ENCODE measurements around the gene CDIP1. TPM values are rescaled to one million over a fixed set of nuclear protein-coding genes. Genes with fewer than 3 reads are reported as not detected.

CDIP1 gene
- total and polyA plus RNA-seq, 2 experiments from 2014 or later: 39.2 to 57.6 TPM

- peaks cover 18% of the 10 kb centered on the region for H3K9me3 Mint-ChIP-seq
- H3F3A ChIP-seq (replicated peaks; ENCODE audit: low read depth): peaks cover 20% of the 10 kb centered on the region
- peak within 1 kb of the TSS; percentile 65; the same call in 1 of the 2 replicates for H3K27ac Mint-ChIP-seq
- peak within 1 kb of the TSS; percentile 93 for H3K4me3 ChIP-seq
- peak; percentile 98 for DNase-seq (ENCODE audit: low spot score)
- H3K27me3 ChIP-seq (ENCODE audit: insufficient read depth): peaks cover 13% of the 10 kb centered on the region
- peak within 1 kb of the TSS; percentile 81 for H3K4me3 Mint-ChIP-seq
- H3K9me2 ChIP-seq (ENCODE audit: insufficient read depth): no peaks in the 10 kb centered on the region
- H3K27me3 Mint-ChIP-seq (ENCODE audit: insufficient read depth, low read depth, poor library complexity): peaks cover 20% of the 10 kb centered on the region
- peak within 1 kb of the TSS; percentile 81 for H3K27ac ChIP-seq (ENCODE audit: low read depth)
- TF ChIP-seq POLR2AphosphoS5 (IDR thresholded peaks at IDR 0.05; ENCODE audit: low read depth) (peak; percentile 79), CTCF (conservative IDR thresholded peaks at IDR 0.05; ENCODE audit: low read depth in 2 of 2) (peak in 1 of 2 experiments; percentile 18; a peak in 1 of 4 replicates), EZH2phosphoT487 (IDR thresholded peaks at IDR 0.05; ENCODE audit: unreplicated experiment) (no peak), ETS1 (IDR thresholded peaks at IDR 0.05) (peak; percentile 14; the same call in 1 of the 2 replicates), STAT1 (IDR thresholded peaks at IDR 0.05; ENCODE audit: unreplicated experiment) (no peak), JUNB (IDR thresholded peaks at IDR 0.05; ENCODE audit: unreplicated experiment) (no peak), EZH2 (IDR thresholded peaks at IDR 0.05; ENCODE audit: low read depth, unreplicated experiment) (no peak), ZNF331 (CRISPR knock-in tag; IDR thresholded peaks at IDR 0.05; ENCODE audit: low read depth) (no peak), ZNF114 (CRISPR knock-in tag; IDR thresholded peaks at IDR 0.05) (no peak), CREB1 (CRISPR knock-in tag; IDR thresholded peaks at IDR 0.05; ENCODE audit: low read depth) (peak; percentile 69), NANOG (IDR thresholded peaks at IDR 0.05; ENCODE audit: borderline replicate concordance) (no peak)
- TF ChIP-seq, protein P1, sequence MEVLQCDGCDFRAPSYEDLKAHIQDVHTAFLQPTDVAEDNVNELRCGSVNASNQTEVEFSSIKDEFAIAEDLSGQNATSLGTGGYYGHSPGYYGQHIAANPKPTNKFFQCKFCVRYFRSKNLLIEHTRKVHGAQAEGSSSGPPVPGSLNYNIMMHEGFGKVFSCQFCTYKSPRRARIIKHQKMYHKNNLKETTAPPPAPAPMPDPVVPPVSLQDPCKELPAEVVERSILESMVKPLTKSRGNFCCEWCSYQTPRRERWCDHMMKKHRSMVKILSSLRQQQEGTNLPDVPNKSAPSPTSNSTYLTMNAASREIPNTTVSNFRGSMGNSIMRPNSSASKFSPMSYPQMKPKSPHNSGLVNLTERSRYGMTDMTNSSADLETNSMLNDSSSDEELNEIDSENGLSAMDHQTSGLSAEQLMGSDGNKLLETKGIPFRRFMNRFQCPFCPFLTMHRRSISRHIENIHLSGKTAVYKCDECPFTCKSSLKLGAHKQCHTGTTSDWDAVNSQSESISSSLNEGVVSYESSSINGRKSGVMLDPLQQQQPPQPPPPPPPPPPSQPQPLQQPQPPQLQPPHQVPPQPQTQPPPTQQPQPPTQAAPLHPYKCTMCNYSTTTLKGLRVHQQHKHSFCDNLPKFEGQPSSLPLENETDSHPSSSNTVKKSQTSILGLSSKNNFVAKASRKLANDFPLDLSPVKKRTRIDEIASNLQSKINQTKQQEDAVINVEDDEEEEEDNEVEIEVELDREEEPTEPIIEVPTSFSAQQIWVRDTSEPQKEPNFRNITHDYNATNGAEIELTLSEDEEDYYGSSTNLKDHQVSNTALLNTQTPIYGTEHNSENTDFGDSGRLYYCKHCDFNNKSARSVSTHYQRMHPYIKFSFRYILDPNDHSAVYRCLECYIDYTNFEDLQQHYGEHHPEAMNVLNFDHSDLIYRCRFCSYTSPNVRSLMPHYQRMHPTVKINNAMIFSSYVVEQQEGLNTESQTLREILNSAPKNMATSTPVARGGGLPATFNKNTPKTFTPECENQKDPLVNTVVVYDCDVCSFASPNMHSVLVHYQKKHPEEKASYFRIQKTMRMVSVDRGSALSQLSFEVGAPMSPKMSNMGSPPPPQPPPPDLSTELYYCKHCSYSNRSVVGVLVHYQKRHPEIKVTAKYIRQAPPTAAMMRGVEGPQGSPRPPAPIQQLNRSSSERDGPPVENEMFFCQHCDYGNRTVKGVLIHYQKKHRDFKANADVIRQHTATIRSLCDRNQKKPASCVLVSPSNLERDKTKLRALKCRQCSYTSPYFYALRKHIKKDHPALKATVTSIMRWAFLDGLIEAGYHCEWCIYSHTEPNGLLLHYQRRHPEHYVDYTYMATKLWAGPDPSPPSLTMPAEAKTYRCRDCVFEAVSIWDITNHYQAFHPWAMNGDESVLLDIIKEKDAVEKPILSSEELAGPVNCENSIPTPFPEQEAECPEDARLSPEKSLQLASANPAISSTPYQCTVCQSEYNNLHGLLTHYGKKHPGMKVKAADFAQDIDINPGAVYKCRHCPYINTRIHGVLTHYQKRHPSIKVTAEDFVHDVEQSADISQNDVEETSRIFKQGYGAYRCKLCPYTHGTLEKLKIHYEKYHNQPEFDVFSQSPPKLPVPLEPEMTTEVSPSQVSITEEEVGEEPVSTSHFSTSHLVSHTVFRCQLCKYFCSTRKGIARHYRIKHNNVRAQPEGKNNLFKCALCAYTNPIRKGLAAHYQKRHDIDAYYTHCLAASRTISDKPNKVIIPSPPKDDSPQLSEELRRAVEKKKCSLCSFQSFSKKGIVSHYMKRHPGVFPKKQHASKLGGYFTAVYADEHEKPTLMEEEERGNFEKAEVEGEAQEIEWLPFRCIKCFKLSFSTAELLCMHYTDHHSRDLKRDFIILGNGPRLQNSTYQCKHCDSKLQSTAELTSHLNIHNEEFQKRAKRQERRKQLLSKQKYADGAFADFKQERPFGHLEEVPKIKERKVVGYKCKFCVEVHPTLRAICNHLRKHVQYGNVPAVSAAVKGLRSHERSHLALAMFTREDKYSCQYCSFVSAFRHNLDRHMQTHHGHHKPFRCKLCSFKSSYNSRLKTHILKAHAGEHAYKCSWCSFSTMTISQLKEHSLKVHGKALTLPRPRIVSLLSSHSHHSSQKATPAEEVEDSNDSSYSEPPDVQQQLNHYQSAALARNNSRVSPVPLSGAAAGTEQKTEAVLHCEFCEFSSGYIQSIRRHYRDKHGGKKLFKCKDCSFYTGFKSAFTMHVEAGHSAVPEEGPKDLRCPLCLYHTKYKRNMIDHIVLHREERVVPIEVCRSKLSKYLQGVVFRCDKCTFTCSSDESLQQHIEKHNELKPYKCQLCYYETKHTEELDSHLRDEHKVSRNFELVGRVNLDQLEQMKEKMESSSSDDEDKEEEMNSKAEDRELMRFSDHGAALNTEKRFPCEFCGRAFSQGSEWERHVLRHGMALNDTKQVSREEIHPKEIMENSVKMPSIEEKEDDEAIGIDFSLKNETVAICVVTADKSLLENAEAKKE (CRISPR knock-in tag; IDR thresholded peaks at IDR 0.05): no peak
- TF ChIP-seq, protein P2, sequence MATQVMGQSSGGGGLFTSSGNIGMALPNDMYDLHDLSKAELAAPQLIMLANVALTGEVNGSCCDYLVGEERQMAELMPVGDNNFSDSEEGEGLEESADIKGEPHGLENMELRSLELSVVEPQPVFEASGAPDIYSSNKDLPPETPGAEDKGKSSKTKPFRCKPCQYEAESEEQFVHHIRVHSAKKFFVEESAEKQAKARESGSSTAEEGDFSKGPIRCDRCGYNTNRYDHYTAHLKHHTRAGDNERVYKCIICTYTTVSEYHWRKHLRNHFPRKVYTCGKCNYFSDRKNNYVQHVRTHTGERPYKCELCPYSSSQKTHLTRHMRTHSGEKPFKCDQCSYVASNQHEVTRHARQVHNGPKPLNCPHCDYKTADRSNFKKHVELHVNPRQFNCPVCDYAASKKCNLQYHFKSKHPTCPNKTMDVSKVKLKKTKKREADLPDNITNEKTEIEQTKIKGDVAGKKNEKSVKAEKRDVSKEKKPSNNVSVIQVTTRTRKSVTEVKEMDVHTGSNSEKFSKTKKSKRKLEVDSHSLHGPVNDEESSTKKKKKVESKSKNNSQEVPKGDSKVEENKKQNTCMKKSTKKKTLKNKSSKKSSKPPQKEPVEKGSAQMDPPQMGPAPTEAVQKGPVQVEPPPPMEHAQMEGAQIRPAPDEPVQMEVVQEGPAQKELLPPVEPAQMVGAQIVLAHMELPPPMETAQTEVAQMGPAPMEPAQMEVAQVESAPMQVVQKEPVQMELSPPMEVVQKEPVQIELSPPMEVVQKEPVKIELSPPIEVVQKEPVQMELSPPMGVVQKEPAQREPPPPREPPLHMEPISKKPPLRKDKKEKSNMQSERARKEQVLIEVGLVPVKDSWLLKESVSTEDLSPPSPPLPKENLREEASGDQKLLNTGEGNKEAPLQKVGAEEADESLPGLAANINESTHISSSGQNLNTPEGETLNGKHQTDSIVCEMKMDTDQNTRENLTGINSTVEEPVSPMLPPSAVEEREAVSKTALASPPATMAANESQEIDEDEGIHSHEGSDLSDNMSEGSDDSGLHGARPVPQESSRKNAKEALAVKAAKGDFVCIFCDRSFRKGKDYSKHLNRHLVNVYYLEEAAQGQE (IDR thresholded peaks at IDR 0.05; ENCODE audit: unreplicated experiment): no peak
- peaks cover 35% of the 10 kb centered on the region for H3K79me2 ChIP-seq (replicated peaks; ENCODE audit: insufficient read depth)
- H3K36me3 ChIP-seq (ENCODE audit: insufficient read depth): peaks cover 11% of the 10 kb centered on the region; the same call in 1 of the 2 replicates
- peak within 1 kb of the TSS; percentile 74; the same call in 1 of the 2 replicates for H2AFZ ChIP-seq
- ATAC-seq: peak; percentile 78
- H3K4me1 Mint-ChIP-seq: peaks cover 13% of the 10 kb centered on the region
- H3K4me1 ChIP-seq (ENCODE audit: insufficient read depth): peaks cover 6% of the 10 kb centered on the region
- H3K36me3 Mint-ChIP-seq (ENCODE audit: low read depth): peaks cover 30% of the 10 kb centered on the region
- H4K20me1 ChIP-seq (replicated peaks; ENCODE audit: insufficient read depth): no peaks in the 10 kb centered on the region
- H3K4me2 ChIP-seq: peak within 1 kb of the TSS; percentile 94
Measured at GRCh38 chr16:4474192-4474961, 64.2 kb downstream of the CDIP1 start, which contains the start of gene NMRAL1. TSS of gene NMRAL1 (minus strand) at chr16:4474625. CDS start at chr16:4474132, 493 bp downstream.
